ENCODE results near the gene BACH2. TPM values are rescaled to one million over a fixed set of nuclear protein-coding genes. Genes with fewer than 3 reads are reported as not detected.
"Not testable (repeated sequence)": the region's sequence is repeated elsewhere in the genome, so short reads cannot be mapped to it uniquely, and the experiment has no call there.

The BACH2 gene
- total RNA-seq, 1 donor from 2014 or later: 3.9 TPM

DNA sequence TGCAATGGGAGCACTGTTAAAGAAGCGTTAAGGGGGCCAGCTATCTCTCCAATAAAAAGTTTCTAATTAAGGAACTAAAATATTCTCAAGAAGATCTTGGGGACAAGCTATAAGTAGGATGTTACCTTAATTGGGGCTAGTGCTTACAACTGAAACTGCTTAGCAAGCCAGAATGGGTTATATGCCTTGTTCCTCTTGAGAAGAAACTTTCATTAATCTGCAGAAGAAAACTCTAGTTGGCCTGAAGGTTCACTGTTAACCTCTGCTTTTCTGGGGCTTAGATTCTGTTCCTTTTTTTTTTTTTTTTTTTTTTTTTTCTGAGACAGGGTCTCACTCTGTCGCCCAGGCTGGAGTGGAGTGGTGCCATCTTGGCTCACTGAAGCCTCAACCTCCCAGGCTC, 82.2 kb downstream of the BACH2 start:
- Histone ChIP-seq H3K4me2 (no peak overlapping the region), H3K4me1 (peaks cover 48% of the 10 kb centered on the region), H3K79me2 (ENCODE audit: low read depth) (no peaks in the 10 kb centered on the region), H4K20me1 (ENCODE audit: low read depth) (no peaks in the 10 kb centered on the region), H3K9me3 (ENCODE audit: low read depth) (no peaks in the 10 kb centered on the region), H3K4me3 (no peak overlapping the region), H3K27me3 (no peaks in the 10 kb centered on the region), H3F3A (ENCODE audit: low read depth) (peaks cover 43% of the 10 kb centered on the region), H3K36me3 (no peaks in the 10 kb centered on the region), H3K9ac (no peak overlapping the region), H3K27ac (no peak overlapping the region), H2AFZ (replicated peaks) (no peak overlapping the region)
- Mint-ChIP-seq H3K27ac (no peak overlapping the region), H3K36me3 (peaks cover 3% of the 10 kb centered on the region), H3K4me1 (peaks cover 8% of the 10 kb centered on the region), H3K9me3 (no peaks in the 10 kb centered on the region), H3K27me3 (ENCODE audit: insufficient read depth, low read depth) (no peaks in the 10 kb centered on the region), H3K4me3 (no peak overlapping the region)
- TF ChIP-seq EZH2 (IDR thresholded peaks at IDR 0.05): no peak
- no peak for TF ChIP-seq EZH2phosphoT487 (IDR thresholded peaks at IDR 0.05)
- TF ChIP-seq, protein P1, sequence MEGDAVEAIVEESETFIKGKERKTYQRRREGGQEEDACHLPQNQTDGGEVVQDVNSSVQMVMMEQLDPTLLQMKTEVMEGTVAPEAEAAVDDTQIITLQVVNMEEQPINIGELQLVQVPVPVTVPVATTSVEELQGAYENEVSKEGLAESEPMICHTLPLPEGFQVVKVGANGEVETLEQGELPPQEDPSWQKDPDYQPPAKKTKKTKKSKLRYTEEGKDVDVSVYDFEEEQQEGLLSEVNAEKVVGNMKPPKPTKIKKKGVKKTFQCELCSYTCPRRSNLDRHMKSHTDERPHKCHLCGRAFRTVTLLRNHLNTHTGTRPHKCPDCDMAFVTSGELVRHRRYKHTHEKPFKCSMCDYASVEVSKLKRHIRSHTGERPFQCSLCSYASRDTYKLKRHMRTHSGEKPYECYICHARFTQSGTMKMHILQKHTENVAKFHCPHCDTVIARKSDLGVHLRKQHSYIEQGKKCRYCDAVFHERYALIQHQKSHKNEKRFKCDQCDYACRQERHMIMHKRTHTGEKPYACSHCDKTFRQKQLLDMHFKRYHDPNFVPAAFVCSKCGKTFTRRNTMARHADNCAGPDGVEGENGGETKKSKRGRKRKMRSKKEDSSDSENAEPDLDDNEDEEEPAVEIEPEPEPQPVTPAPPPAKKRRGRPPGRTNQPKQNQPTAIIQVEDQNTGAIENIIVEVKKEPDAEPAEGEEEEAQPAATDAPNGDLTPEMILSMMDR (IDR thresholded peaks at IDR 0.05): no peak
- DNase-seq (ENCODE audit: low spot score): no peak

DNA sequence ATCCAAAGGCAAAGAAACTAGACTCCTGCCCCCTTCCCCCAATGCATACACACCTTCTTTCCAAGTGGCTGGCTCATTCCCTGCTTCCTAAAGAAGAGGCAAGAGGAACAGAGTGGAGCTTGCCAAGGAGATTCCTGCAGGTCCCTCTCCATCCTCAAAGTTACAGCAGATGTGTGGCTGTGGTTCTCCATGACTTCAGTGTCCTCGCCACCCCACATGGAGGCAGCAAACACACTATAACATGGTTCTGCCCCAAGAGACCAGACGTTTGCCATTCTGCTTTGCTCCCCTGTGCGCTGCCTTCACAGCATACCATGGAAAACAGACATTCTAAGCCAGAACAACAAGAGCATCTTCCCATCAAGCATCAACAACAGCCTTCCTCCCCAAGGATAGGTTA, 84.4 kb downstream of the BACH2 start:
- Histone ChIP-seq H3K79me2 (ENCODE audit: low read depth) (no peaks in the 10 kb centered on the region), H3K27me3 (no peaks in the 10 kb centered on the region), H3F3A (ENCODE audit: low read depth) (peaks cover 21% of the 10 kb centered on the region), H4K20me1 (ENCODE audit: low read depth) (no peaks in the 10 kb centered on the region), H3K4me2 (no peak overlapping the region), H2AFZ (replicated peaks) (no peak overlapping the region), H3K4me3 (no peak overlapping the region), H3K27ac (no peak overlapping the region), H3K4me1 (peaks cover 32% of the 10 kb centered on the region), H3K36me3 (no peaks in the 10 kb centered on the region), H3K9me3 (ENCODE audit: low read depth) (no peaks in the 10 kb centered on the region), H3K9ac (no peak overlapping the region)
- Mint-ChIP-seq H3K9me3 (peaks cover 7% of the 10 kb centered on the region), H3K4me1 (peaks cover 8% of the 10 kb centered on the region), H3K36me3 (peaks cover 7% of the 10 kb centered on the region), H3K27me3 (ENCODE audit: insufficient read depth, low read depth) (no peaks in the 10 kb centered on the region), H3K27ac (no peak overlapping the region), H3K4me3 (no peak overlapping the region)
- no peak for DNase-seq (ENCODE audit: low spot score)
- TF ChIP-seq EZH2phosphoT487 (IDR thresholded peaks at IDR 0.05) (no peak), EZH2 (IDR thresholded peaks at IDR 0.05) (no peak)
- TF ChIP-seq, protein P1 (IDR thresholded peaks at IDR 0.05): no peak

DNA sequence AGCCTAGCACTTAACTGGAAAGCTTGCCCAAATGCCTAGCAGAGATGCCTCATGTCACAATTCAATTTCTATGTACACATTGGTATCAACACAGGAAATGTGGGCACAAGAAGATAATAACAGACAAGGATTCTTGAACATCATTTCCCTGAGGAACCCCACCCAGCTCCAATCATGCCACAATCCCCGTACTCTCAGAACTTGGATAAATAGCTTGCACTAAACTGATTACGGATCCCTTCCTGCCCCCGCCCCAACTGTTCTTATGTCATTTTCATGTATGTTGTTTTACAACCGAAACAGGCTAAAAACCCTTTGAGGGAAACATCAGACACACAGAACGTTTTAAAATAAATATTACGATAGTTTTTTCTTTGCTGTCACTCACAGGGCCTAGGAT, 87.1 kb downstream of the BACH2 start:
- Histone ChIP-seq H3K4me2 (no peak overlapping the region), H3K27me3 (no peaks in the 10 kb centered on the region), H3K9me3 (ENCODE audit: low read depth) (no peaks in the 10 kb centered on the region), H3K4me1 (peaks cover 23% of the 10 kb centered on the region), H3K36me3 (no peaks in the 10 kb centered on the region), H2AFZ (replicated peaks) (no peak overlapping the region), H3K4me3 (no peak overlapping the region), H3F3A (ENCODE audit: low read depth) (no peaks in the 10 kb centered on the region), H4K20me1 (ENCODE audit: low read depth) (no peaks in the 10 kb centered on the region), H3K9ac (no peak overlapping the region), H3K27ac (no peak overlapping the region), H3K79me2 (ENCODE audit: low read depth) (no peaks in the 10 kb centered on the region)
- no peak for DNase-seq (ENCODE audit: low spot score)
- TF ChIP-seq EZH2phosphoT487 (IDR thresholded peaks at IDR 0.05): no peak
- no peak for TF ChIP-seq EZH2 (IDR thresholded peaks at IDR 0.05)
- TF ChIP-seq, protein P1 (IDR thresholded peaks at IDR 0.05): no peak
- H3K4me3 Mint-ChIP-seq: no peak overlapping the region
- H3K9me3 Mint-ChIP-seq: peaks cover 8% of the 10 kb centered on the region
- H3K27ac Mint-ChIP-seq: no peak overlapping the region
- peaks cover 7% of the 10 kb centered on the region for H3K36me3 Mint-ChIP-seq
- peaks cover 2% of the 10 kb centered on the region for H3K27me3 Mint-ChIP-seq (ENCODE audit: insufficient read depth, low read depth)
- peaks cover 15% of the 10 kb centered on the region for H3K4me1 Mint-ChIP-seq

DNA sequence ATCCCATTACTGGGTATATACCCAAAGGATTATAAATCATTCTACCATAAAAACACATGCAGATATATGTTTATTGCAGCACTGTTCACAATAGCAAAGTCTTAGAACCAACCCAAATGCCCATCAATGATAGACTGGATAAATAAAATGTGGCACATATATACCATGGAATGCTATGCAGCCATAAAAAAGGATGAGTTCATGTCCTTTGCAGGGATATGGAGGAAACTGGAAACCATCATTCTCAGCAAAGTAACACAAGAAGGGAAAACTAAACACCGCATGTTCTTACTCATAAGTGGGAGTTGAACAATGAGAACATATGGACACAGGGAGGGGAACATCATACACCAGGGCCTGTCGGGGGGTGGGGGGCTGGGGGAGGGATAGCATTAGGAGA, 88.0 kb downstream of the BACH2 start:
- not testable (repeated sequence) for H3K9ac ChIP-seq; DNase-seq (ENCODE audit: low spot score); H3F3A ChIP-seq (ENCODE audit: low read depth); H3K27ac ChIP-seq; H3K9me3 ChIP-seq (ENCODE audit: low read depth); H4K20me1 ChIP-seq (ENCODE audit: low read depth); H3K4me3 Mint-ChIP-seq; H3K9me3 Mint-ChIP-seq; H3K36me3 ChIP-seq; H3K27me3 ChIP-seq; H3K27me3 Mint-ChIP-seq (ENCODE audit: insufficient read depth, low read depth); H3K79me2 ChIP-seq (ENCODE audit: low read depth); H3K4me2 ChIP-seq; H3K27ac Mint-ChIP-seq; H3K4me3 ChIP-seq; H2AFZ ChIP-seq (replicated peaks)
- Mint-ChIP-seq H3K36me3 (peaks cover 15% of the 10 kb centered on the region), H3K4me1 (peaks cover 22% of the 10 kb centered on the region)
- peaks cover 31% of the 10 kb centered on the region for H3K4me1 ChIP-seq

Measured in neural progenitor cell (in vitro differentiated cells).